Hematopoietic multipotent progenitor cell treated with erythropoietin and hydrocortisone succinate and interleukin-3 and kit ligand, for 17 days (in vitro differentiated cells): ENCODE data around the gene ZNF454.

Source experiments
- DNase-seq: peaks from one replicate; pipeline ENCODE4 v3.0.0-alpha.2; 2015; ENCODE audit warnings: low spot score

ZNF454 gene

DNA sequence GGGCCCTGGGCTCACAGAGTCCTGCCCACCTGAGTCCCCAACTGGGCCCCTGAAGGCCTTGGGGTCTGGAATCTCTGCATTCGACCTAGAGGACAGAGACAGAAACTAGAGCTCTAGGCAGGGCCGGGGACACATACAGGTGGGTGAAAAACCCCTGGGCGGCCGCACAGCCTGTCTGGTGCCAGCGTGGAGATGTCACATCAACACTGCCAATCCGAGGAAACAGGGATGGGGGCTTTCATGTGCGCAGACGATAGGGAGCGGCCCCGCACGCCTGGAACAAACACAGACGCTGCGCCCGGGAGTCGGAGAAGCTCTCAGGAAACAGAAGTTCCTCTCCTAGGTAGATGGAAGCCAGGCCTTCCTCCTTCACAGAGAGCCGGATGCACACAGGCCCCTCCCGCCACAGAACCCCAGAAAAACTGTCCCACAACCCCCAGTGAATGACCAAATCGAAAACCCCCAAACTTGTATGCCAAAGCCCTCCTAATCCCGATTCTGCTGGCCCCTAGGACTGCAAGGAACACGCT lies 52.3 kb downstream of the ZNF454 start:
- DNase-seq, result no peak

DNA sequence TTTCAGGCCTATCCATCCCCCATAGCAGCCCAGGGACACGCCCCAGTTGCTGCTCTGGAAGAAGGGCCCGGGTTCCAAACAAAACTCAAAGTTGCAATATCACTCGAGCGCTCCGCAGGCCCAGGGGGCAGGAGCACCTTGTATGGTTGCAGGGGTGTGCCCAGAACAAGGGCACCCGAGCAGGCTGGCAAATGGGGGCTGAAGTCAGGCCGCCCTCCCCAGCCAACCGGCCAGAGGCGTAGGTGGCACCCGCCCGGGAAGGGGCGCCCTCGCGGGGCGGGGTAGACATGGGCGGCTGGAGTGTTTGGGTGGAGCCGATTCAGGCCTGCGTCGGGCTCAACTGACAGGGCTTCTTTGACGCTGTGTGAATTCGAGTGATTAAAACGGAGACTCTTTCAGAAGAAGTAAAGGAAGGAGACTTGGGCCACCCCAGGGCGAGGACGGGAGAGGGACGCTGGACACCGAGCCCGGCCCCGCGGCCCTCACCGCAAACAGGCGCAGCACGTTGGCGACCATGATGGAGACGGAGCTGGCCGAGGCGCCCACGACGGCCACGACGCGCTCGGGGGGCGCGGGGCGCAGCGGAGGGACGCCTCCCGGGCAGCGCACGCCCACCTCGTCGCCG lies 53.1 kb downstream of the ZNF454 start:
- no peak for DNase-seq

DNA sequence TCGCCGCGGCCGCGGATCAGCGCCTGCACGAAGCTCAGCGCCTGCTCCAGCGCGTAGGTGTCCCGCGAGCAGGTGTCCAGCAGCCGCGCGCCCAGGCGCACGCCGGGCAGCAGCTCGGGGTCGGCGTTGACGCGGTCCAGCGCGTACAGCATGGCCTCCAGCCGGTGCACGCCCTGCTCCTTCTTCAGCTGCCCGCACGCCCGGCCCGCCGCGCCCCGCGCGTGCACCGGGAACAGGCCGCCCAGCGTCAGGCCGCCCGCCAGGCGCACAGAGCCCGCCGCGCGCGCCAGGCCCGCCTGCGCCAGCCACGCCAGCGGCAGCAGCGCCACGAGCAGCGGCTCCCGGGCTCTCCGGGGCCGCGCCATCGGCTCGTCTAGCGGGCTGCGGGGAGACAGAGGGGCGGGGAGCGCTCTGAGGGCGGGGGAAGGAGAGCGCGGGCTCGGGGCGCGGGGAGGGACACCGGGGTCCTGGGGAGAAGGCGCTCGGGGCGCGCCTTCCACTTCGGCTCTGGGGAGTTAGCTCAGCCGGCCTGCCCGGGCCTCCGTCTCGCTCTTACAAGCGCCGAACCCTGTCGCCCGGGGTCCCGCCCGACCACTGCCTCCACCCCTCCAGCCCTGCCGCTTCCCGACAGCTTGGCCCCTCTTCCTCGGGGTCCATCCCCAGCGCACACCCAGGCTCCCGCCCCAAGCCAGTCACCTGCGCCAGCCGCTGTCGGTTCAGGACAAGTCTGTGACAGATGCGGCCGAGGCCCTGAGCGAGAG lies 53.8 kb downstream of the ZNF454 start, which contains the start of gene GRM6:
GRM6 (minus strand) TSS at position 741 of the 761 bp plus-strand sequence; CDS start at position 365, 376 bp downstream.
- DNase-seq, result no peak

DNA sequence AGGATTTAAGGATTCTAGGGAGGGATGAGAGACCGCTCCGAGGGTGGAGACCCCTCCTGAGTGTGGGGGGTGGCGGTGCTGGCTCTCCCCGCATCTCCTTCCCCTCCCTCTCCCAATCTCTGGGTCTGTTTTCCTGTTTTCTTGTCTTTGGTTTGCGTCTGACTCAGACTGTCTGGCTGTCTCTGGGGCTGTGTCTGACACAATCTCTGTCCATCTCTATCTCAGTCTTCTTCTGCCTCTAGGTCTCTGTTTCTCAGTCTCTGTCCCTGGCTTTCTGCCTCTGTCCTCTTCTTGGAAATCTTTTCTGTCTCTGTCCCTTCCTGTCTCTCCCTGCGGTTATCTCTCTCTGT lies 54.3 kb downstream of the ZNF454 start:
- DNase-seq, result no peak

DNA sequence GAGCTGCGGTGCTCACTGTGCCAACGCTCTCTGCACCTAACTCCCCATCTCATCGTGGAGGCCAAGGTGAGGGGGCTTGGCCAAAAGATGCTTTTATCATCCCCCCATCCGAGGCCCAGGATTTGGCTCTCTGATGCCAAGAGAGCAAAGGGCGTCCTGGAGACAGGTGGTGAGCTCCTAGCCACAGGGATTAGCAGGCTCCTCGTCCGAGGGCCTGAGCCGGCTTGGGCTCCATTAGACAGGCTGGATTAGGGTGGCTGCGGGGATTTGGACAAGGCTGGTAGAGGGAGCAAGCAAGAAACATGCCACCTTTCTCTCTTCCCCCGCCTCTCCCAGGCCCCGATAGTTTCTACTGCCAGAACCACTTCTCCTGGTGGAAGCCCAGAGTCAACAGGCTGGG lies 55.2 kb downstream of the ZNF454 start:
- DNase-seq, result no peak

DNA sequence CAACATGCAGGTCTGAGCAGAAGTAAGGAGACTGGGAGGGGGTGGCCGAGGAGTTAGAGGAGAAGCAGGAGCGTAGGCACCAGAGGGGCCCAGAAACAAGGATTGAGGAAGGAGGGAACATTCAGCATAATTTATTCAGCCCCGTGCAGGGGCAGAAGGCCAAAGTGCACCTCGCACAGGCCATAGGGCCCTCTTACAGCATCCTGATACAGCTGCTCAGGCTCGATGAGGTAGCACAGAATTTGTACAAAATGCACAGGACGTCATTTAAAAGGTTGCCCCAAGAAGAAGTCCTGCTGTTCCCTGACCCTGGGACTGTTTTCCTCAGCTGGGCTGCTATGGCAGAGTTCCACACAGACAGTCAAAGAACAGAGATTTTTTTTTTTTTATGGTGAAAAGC lies 56.2 kb downstream of the ZNF454 start:
- DNase-seq, result no peak

DNA sequence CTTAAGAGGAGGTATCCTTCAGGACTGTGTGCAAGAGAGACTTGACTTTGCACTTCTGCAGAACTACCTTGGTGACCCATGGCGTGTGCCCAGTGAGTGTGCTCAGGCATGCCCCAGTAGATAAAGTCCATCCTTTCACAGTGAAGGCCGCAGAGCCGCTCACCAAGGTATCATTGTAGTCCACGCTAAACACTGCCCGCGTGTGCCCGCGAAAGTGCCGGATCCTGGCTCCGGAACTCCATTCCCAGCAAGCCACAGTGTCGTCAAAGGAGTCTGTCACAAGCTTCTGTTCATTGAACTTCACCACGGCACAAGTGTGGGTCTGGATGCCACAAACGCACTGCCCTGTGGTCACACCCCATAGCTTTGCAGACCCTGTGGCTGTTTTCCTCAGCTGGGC lies 57.4 kb downstream of the ZNF454 start:
- no peak for DNase-seq

DNA sequence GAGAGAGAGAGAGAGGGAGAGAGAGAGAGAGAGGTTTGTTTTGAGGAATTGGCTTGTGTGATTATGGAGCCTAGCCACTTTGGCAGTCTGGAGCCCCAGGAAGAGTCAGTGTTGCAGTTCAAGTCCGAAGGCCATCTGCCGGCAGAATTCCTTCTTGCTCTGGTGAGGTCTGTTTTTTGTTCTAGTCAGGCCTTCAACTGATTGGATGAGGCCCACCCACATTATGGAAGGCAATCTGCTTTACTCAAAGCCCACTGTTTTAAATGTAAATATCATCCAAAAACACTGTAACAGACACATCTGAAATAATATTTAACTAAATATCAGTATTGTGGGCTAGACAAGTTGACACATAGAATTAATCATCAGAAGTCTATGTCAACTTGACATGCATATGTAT lies 65.6 kb downstream of the ZNF454 start:
- no peak for DNase-seq

DNA sequence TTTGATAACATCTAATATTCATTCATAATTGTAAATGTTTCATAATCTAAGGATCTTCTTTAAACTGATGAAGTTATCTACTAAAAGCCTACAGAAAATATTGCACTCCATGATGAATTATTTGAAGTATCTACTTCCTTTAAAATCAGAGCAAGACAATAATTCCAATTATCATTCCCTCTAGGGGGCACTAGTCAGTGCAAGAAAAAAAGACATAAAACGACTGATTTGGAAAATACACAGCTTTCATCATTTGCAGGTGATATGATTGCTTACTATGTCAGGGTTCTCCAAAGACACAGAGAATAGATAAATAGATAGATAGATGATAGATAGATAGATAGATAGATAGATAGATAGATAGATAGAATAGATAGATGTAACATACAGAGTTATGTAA lies 67.7 kb downstream of the ZNF454 start:
- DNase-seq, result no peak
